Coronary artery (tissue), 2 donors: ENCODE measurements around the gene SYT9.

Experiments
- DNase-seq: peaks from one replicate; pipeline ENCODE4 v3.0.0-alpha.2; 2017; ENCODE audit warnings: low spot score
- H3K27ac ChIP-seq, 2 donors: fragments of 200-600 bp; sonication (generic); one replicate each; pipeline ENCODE4 v1.5.1; 2016 to 2019
- H3K4me3 ChIP-seq: fragments of 200-600 bp; sonication (generic); 2 replicates; pipeline ENCODE4 v1.5.1; 2016; ENCODE audit warnings: mild to moderate bottlenecking, moderate library complexity
- TF ChIP-seq, protein P1 (sequence below): fragments of 200-600 bp; sonication (generic); IDR thresholded peaks from one replicate; pipeline ENCODE4 v1.5.1; 2019; ENCODE audit warnings: antibody characterized with exemption

The SYT9 gene

DNA sequence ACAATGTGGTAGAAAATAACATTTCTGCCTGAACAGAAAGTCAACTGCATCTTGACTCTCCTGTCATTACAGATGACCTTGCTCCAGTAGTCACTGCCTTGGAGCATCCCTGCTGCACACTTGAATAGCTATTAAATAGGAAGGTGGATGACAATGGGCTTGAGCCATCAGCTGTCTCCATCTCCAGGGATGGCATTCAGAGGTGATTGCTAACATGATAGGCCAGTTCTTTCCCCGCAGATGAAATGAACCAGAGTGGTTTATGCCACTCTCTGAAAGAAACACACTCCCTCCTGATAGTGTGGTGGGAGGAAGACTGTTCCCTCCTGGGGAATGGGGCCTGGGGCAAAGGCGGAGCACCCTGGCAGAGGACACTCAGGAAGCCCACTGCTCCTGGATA lies 176.5 kb downstream of the SYT9 start:
- no peak for DNase-seq
- TF ChIP-seq, protein P1, sequence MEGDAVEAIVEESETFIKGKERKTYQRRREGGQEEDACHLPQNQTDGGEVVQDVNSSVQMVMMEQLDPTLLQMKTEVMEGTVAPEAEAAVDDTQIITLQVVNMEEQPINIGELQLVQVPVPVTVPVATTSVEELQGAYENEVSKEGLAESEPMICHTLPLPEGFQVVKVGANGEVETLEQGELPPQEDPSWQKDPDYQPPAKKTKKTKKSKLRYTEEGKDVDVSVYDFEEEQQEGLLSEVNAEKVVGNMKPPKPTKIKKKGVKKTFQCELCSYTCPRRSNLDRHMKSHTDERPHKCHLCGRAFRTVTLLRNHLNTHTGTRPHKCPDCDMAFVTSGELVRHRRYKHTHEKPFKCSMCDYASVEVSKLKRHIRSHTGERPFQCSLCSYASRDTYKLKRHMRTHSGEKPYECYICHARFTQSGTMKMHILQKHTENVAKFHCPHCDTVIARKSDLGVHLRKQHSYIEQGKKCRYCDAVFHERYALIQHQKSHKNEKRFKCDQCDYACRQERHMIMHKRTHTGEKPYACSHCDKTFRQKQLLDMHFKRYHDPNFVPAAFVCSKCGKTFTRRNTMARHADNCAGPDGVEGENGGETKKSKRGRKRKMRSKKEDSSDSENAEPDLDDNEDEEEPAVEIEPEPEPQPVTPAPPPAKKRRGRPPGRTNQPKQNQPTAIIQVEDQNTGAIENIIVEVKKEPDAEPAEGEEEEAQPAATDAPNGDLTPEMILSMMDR, result no peak
- Histone ChIP-seq H3K27ac (no peak overlapping the region), H3K4me3 (no peak overlapping the region)

DNA sequence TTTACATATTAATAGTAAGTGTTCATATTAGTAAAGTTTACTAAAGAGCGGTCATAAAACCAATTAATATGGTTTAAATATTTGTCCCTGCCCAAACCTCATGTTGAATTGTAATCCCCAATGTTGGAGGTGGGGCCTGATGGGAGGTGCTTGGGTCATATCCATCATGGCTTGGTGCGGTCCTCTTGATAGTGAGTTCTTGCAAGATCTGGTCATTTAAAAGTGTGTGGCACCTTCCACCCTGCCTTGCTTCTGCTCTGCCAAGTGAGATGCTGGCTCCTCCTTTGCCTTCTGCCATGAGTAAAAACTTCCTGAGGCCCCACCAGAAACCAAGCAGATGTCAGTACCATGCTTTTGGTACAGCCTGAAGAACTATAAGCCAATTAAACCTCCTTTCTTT lies 178.8 kb downstream of the SYT9 start:
- no peak for DNase-seq
- no peak overlapping the region for H3K4me3 ChIP-seq
- H3K27ac ChIP-seq, result no peak overlapping the region
- TF ChIP-seq, protein P1, result no peak

DNA sequence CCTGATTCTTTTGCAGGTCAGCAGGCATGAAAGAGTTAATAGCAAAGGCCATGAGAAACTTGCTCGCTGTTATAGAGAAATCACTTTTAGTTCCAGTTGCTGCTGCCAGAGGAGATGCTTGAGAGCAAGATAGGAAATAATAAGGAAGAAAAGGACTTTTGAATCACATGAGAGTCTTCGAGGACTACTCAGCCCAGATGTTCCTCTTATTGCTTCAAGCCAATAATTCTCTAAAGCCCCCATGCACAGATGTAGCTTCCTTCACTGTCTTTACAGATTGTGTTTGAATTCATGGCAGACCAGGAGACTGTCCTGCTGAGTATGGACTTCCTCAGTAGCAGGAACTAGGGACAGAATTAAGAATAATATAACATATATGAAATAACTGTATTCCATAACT lies 183.5 kb downstream of the SYT9 start:
- no peak for DNase-seq
- H3K27ac ChIP-seq, result no peak overlapping the region
- TF ChIP-seq, protein P1, result no peak
- H3K4me3 ChIP-seq, result no peak overlapping the region

DNA sequence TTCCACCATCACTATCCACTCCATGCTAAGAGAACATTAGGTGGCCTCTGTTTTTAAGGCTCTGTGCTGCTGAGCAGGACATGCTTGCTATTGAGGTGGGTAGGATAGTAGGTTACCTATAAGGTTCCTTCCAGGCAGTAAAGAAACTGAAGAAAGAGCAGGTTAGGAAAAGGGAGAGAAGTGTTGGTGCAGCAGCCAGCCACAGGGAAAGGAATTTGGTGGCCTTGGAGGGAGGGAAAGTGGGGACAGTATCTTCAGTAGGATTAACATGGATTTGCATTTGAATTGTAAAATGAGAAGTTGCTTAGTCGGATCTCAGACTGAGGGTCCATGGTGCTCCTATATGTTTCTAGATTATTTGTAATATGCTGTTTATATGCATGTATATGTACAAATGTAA lies 184.4 kb downstream of the SYT9 start:
- DNase-seq, result no peak
- TF ChIP-seq, protein P1, result no peak
- no peak overlapping the region for H3K4me3 ChIP-seq
- no peak overlapping the region for H3K27ac ChIP-seq

DNA sequence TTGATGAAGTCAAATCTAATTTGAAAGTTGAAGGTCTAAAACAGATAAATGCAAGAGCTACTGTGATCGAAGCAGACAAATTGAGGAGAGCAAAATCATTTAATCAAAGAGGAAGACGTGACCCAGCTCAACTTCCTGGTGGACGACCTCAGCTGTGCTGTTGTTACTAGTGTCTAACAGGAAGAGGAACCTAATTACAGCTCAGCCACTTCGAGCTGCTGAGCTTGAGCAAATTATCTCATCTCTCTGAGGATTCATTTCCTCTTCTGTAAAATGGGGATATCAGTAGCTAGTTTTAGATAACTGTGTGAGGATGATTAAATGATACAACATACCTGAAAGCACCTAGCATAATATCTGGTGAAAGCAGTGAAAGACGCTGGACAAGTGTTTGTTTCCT lies 185.0 kb downstream of the SYT9 start:
- Histone ChIP-seq H3K27ac (no peak overlapping the region), H3K4me3 (no peak overlapping the region)
- DNase-seq, result no peak
- TF ChIP-seq, protein P1, result no peak

DNA sequence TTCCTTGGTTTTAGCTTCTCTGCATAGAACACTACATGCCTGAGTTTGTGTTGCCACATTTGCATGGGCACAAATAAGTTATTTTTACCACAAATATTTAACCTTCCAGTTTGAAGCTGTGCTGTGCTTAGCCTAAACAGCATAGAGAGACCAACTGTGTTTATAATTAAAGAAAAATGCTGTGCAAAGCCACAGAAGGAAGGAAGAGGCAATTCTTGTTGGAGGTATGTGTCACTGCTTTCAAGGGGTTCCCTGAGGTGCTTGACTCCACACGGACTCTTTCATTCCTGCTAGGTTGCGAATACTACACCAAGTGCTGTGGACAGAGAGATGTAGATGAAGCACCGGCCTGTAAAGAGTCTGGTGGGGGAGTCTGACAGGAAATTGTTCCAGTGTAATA lies 186.0 kb downstream of the SYT9 start:
- no peak overlapping the region for H3K4me3 ChIP-seq
- no peak for DNase-seq
- TF ChIP-seq, protein P1, result no peak
- H3K27ac ChIP-seq, result no peak overlapping the region

DNA sequence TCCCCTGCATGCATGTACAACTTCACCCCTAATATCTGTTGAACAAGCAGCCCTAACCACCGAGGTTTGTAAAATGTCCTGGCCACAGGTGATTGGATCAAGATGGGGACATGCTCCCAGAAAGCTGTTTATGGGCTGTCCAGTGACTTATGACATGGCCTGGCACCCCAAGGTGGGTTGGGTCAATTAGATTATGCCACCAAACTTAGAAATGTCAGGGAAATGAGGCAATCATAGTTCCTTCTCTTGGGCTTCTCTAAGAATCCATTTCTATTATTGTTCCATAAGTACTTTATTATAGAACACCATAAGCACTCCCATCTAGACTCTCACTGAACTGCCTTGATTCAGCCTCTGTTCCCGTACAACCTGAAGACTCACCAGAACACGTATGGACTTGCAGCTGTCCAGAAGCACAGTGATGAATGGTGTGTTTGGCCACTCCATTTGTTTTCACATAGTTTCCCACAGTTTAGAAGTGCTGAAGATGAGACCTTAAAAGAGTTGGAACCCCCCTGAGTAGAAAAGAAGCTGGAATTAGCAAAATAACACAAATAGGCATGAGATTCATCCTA lies 188.1 kb downstream of the SYT9 start:
- Histone ChIP-seq H3K4me3 (no peak overlapping the region), H3K27ac (no peak overlapping the region)
- TF ChIP-seq, protein P1, result no peak
- no peak for DNase-seq
